GM12878 (cell line): ENCODE measurements around the gene EMP2. TPM values are rescaled to one million over a fixed set of nuclear protein-coding genes. Genes with fewer than 3 reads are reported as not detected.

Experiments
- ATAC-seq: fragments of 200-7000 bp; cut with Tn5 transposase; 3 replicates; pipeline ENCODE4 v1.9.1; 2020; ENCODE audit warnings: mild to moderate bottlenecking, moderate library complexity
- BruUV-seq: library from RNA; stranded (reverse); fragments of 400-500 nt; replicated peaks from 2 replicates; lab custom pipeline; 2021; lab: Mats Ljungman, UMichigan
- CTCF ChIA-PET: fragments of 300-600 bp; sonication (Branson Sonifier 250); formaldehyde crosslinking; extraction: SDS; loops from one replicate; lab custom pipeline; 2021; ENCODE audit warnings: inconsistent platforms; lab: Yijun Ruan, JAX
- POLR2A ChIA-PET: fragments of 350-600 bp; formaldehyde crosslinking; extraction: SDS; loops from one replicate; lab custom pipeline; 2021; ENCODE audit warnings: inconsistent platforms; lab: Charles Lee
- RAD21 ChIA-PET: fragments of 300-600 bp; sonication (Branson Sonifier 250); formaldehyde crosslinking; loops from one replicate; lab custom pipeline; 2023; ENCODE audit warnings: antibody characterized with exemption; ENCODE audit not compliant: unreplicated experiment; lab: Charles Lee
- SMC1A ChIA-PET: fragments of 300-600 bp; sonication (Branson Sonifier 250); formaldehyde crosslinking; loops from one replicate; lab custom pipeline; 2023; ENCODE audit not compliant: unreplicated experiment, uncharacterized antibody; lab: Charles Lee
- DNase-seq: peaks from one replicate; pipeline ENCODE4 v3.0.0-alpha.2; 2011; ENCODE audit warnings: low read depth, low spot score
- FAIRE-seq: peaks from 3 replicates; lab custom pipeline; 2011; peaks lifted over from hg19 to GRCh38; lab: Jason Lieb, UNC
- H2AFZ ChIP-seq: 2 replicates; pipeline ENCODE4 v1.6.0; 2011; ENCODE audit warnings: low read depth, low read length, control low read depth; ENCODE audit not compliant: control insufficient read depth
- H3K27ac ChIP-seq: 2 replicates; pipeline ENCODE4 v1.5.1; 2011; ENCODE audit warnings: control low read depth; ENCODE audit not compliant: control insufficient read depth, insufficient read depth
- H3K27me3 ChIP-seq, 2 experiments: replicated peaks in 1 of 2; 2 replicates each; pipeline versions ENCODE4 v1.6.0 to v1.6.1; 2011; ENCODE audit warnings: low read length in 1 of 2; ENCODE audit not compliant: control insufficient read depth in 2 of 2, insufficient read depth in 2 of 2
- H3K36me3 ChIP-seq, 2 experiments: 2 replicates each; pipeline ENCODE4 v1.5.1; 2011; ENCODE audit warnings: low read length in 1 of 2; ENCODE audit not compliant: control insufficient read depth in 2 of 2, insufficient read depth in 2 of 2
- H3K4me1 ChIP-seq: 2 replicates; pipeline ENCODE4 v1.6.1; 2011; ENCODE audit warnings: mild to moderate bottlenecking, low read length, moderate library complexity, mixed read lengths; ENCODE audit not compliant: control insufficient read depth, insufficient read depth
- H3K4me2 ChIP-seq: 2 replicates; pipeline ENCODE4 v1.6.0; 2011; ENCODE audit warnings: control low read depth; ENCODE audit not compliant: control insufficient read depth, insufficient read depth
- H3K4me3 ChIP-seq: fragments of 200-600 bp; sonication (generic); 2 replicates; pipeline ENCODE4 v1.5.1; 2016
- H3K79me2 ChIP-seq: 2 replicates; pipeline ENCODE4 v1.6.0; 2011; ENCODE audit warnings: low read length; ENCODE audit not compliant: control insufficient read depth, insufficient read depth
- H3K9ac ChIP-seq: 2 replicates; pipeline ENCODE4 v1.8.0; 2011; ENCODE audit warnings: low read length, control low read depth, mixed read lengths; ENCODE audit not compliant: control insufficient read depth, insufficient read depth
- H3K9me3 ChIP-seq: replicated peaks from 3 replicates; pipeline ENCODE4 v1.5.1; 2011; ENCODE audit warnings: mild to moderate bottlenecking, low read length; ENCODE audit not compliant: control insufficient read depth, insufficient read depth
- H4K20me1 ChIP-seq: 2 replicates; pipeline ENCODE4 v1.6.0; 2011; ENCODE audit not compliant: control insufficient read depth, insufficient read depth
- CTCF ChIP-seq, 3 experiments: IDR thresholded peaks in 2 of 3; conservative IDR thresholded peaks in 1 of 3; 2 replicates each; pipeline ENCODE4 v1.5.1; 2011; ENCODE audit warnings: low read depth in 3 of 3, low read length in 3 of 3, mild to moderate bottlenecking in 3 of 3, control low read depth in 2 of 3, moderate library complexity in 2 of 3, inconsistent platforms in 1 of 3, mixed read lengths in 1 of 3; ENCODE audit not compliant: control insufficient read depth in 2 of 3, insufficient read depth in 1 of 3; ENCODE audit errors: extremely low read depth in 1 of 3
- E2F8 ChIP-seq: fragments of 450-650 bp; IDR thresholded peaks from 2 replicates; pipeline ENCODE4 v1.6.1; 2018; ENCODE audit warnings: mild to moderate bottlenecking, low read depth, moderate library complexity; ENCODE audit not compliant: partially characterized antibody
- MTA2 ChIP-seq: fragments of 450-650 bp; IDR thresholded peaks from 2 replicates; pipeline ENCODE4 v1.6.1; 2016; ENCODE audit warnings: low read depth, mild to moderate bottlenecking, moderate library complexity
- NBN ChIP-seq: fragments of 450-650 bp; IDR thresholded peaks from 2 replicates; pipeline ENCODE4 v1.6.1; 2016
- PAX5 ChIP-seq: IDR thresholded peaks from 2 replicates; pipeline ENCODE4 v1.6.1; 2011; ENCODE audit warnings: low read depth, low read length, borderline replicate concordance
- POLR2AphosphoS2 ChIP-seq: IDR thresholded peaks from 2 replicates; pipeline ENCODE4 v1.6.1; 2011; ENCODE audit warnings: low read depth, mild to moderate bottlenecking, low read length, improper control_type of control experiment, moderate library complexity
- RAD21 ChIP-seq: IDR thresholded peaks from 2 replicates; pipeline ENCODE4 v1.6.1; 2011; ENCODE audit warnings: mild to moderate bottlenecking, low read depth, low read length, moderate library complexity; ENCODE audit not compliant: insufficient read depth
- RELA ChIP-seq: fragments of 450-650 bp; IDR thresholded peaks from 2 replicates; pipeline ENCODE4 v1.8.0; 2014; ENCODE audit warnings: borderline replicate concordance; ENCODE audit not compliant: partially characterized antibody
- STAT3 ChIP-seq: IDR thresholded peaks from 2 replicates; pipeline ENCODE4 v1.6.1; 2011; ENCODE audit warnings: low read depth, low read length, improper control_type of control experiment
- WGBS: methylation state at CpG from one replicate; pipeline ENCODE4 v1.1.6; 2016; ENCODE audit warnings: low lambda C conversion rate; ENCODE audit not compliant: insufficient replicate concordance, insufficient coverage; ENCODE audit errors: missing lambda C conversion rate; 5-methylcytosine and 5-hydroxymethylcytosine counted together
- in situ Hi-C: fragments of 300-500 bp; cut with MboI; formaldehyde crosslinking; loops from 9 replicates; pipeline ENCODE4 v1.14.3; 2018; ENCODE audit warnings: mixed read lengths
- intact Hi-C: fragments of 100-400 bp; cut with micrococcal nuclease; formaldehyde crosslinking; loops from one replicate; pipeline ENCODE4 v1.14.2; 2022; ENCODE audit not compliant: unreplicated experiment
- polyA plus RNA-seq, 11 experiments: library from polyadenylated mRNA; depleted of rRNA in 4 of 11; unstranded in 6 of 11; stranded (reverse) in 5 of 11; fragments of >200 nt; fragmentation: Nextera tagmentation in 4 of 11; fragmentation: Illumina TruSeq in 1 of 11; extraction: Ambion mirVana in 4 of 11; extraction: Trizol in 1 of 11; gene quantifications; 1 replicate in 1 of 11; 2 replicates in 10 of 11; pipeline versions ENCODE4 v1.2.1 to v1.2.3, GENCODE V29; 2011 to 2016; ENCODE audit warnings: inconsistent platforms in 2 of 11, missing spikeins in 2 of 11, low read depth in 1 of 11
- total RNA-seq, 4 experiments: library from RNA; depleted of rRNA in 3 of 4; stranded (reverse); fragments of >200 nt in 3 of 4; fragmentation: Illumina TruSeq in 1 of 4; extraction: Trizol in 1 of 4; gene quantifications; 2 replicates each; pipeline versions ENCODE4 v1.2.1 to v1.2.3, GENCODE V29; 2013 to 2021
- TF ChIP-seq, protein P1 (sequence below): fragments of 450-650 bp; conservative IDR thresholded peaks from 2 replicates; pipeline ENCODE4 v1.6.1; 2017; ENCODE audit warnings: mild to moderate bottlenecking, moderate library complexity

EMP2 gene
- total and polyA plus RNA-seq, 10 of the 15 experiments (the other 5 are each of a cell fraction or from before 2014, with no cell fraction given) = 0.41 to 10.4 (median 3.8) TPM

DNA sequence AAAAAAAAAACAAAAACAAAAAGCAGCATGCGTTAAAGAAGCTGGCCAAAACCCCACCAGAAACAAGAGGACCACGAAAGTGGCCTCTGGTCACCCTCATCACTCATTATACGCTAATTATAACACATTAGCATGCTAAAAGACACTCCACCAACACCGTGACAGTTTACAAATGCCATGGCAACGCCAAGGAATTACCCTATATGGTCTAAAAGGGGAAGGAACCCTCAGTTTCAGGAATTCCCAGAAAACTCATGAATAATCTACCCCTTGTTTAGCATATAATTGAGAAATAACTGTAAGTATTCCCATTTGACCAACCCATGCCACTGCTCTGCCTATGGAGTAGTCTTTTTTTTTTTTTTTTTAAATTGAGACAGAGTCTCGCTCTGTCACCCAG lies 77.6 kb downstream of the EMP2 start:
- intact Hi-C loops = no loop called here

More for the DNA sequence above, 77.6 kb downstream of the EMP2 start:
- Histone ChIP-seq H3K9ac (no peak overlapping the region), H3K27ac (no peak overlapping the region), H3K9me3 (no peaks in the 10 kb centered on the region; the same call in 2 of the 3 replicates), H3K4me3 (no peak overlapping the region), H3K79me2 (no peaks in the 10 kb centered on the region), H3K36me3 (no peaks in the 10 kb centered on the region), H3K27me3 (no peaks in the 10 kb centered on the region), H3K4me1 (no peaks in the 10 kb centered on the region; the same call in 1 of the 2 replicates), H2AFZ (no peak overlapping the region), H4K20me1 (no peaks in the 10 kb centered on the region), H3K4me2 (no peak overlapping the region)
- BruUV-seq = no TSS peak
- ChIA-PET RAD21 (no interaction called here), POLR2A (no interaction called here), CTCF (interaction anchor here (0.7 to 9.7 kb wide), 2 partner anchors 73 to 187 kb away, joined by 3 to 132 read pairs; no protein-coding TSS in a partner anchor), SMC1A (no interaction called here)
- 35% methylated on average over 6 of the region's 6 CpGs for WGBS
- TF ChIP-seq RAD21 (no peak), CTCF (IDR thresholded peaks at IDR 0.05 in 2 of 3, conservative IDR thresholded peaks at IDR 0.05 in 1 of 3; ENCODE audit: control insufficient read depth in 2 of 3, extremely low read depth in 1 of 3, insufficient read depth in 1 of 3, low read depth in 3 of 3, low read length in 3 of 3) (no peak), PAX5 (no peak), RELA (no peak), MTA2 (no peak), STAT3 (no peak), NBN (no peak), POLR2AphosphoS2 (no peak), E2F8 (no peak)
- TF ChIP-seq, protein P1, sequence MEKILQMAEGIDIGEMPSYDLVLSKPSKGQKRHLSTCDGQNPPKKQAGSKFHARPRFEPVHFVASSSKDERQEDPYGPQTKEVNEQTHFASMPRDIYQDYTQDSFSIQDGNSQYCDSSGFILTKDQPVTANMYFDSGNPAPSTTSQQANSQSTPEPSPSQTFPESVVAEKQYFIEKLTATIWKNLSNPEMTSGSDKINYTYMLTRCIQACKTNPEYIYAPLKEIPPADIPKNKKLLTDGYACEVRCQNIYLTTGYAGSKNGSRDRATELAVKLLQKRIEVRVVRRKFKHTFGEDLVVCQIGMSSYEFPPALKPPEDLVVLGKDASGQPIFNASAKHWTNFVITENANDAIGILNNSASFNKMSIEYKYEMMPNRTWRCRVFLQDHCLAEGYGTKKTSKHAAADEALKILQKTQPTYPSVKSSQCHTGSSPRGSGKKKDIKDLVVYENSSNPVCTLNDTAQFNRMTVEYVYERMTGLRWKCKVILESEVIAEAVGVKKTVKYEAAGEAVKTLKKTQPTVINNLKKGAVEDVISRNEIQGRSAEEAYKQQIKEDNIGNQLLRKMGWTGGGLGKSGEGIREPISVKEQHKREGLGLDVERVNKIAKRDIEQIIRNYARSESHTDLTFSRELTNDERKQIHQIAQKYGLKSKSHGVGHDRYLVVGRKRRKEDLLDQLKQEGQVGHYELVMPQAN = no peak
- DNase-seq (no peak), ATAC-seq (no peak), FAIRE-seq (no peak)
- in situ Hi-C loops = no loop called here
